Measurements from ENCODE around the gene CUX1. TPM values are rescaled to one million over a fixed set of nuclear protein-coding genes. Genes with fewer than 3 reads are reported as not detected.
"Not testable (repeated sequence)": the region's sequence is repeated elsewhere in the genome, so short reads cannot be mapped to it uniquely, and the experiment has no call there.

Gene CUX1
- total RNA-seq, 2 experiments from 2014 or later, result 21.1 to 22.4 TPM

DNA sequence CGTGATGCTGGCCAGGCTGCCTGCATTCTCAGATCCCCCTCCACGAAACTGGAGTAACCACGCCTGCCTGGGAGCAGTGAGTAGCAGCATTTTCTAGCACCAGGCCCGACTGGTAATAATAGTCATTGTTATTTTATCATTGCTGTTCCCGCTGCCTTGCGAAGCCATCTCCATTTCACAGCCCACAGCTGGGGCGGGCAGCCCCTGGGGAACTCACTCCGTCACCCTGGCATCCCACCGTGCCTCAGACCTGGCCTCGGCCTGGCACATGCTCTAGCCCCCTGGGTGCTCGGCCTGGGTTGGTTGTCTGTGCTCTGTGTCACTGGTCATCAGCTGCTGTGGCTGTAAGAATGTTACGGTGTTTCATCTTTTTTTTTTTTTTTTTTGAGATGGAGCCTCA lies 411.5 kb downstream of the CUX1 start:
- POLR2A ChIA-PET, result no interaction called here
- DNase-seq, result no peak
- H3K4me3 Mint-ChIP-seq, result no peak overlapping the region
- no peak overlapping the region for H3K27ac Mint-ChIP-seq
- H3K4me1 Mint-ChIP-seq, result no peaks in the 10 kb centered on the region
- CTCF ChIA-PET, result no interaction called here
- H3K36me3 Mint-ChIP-seq (ENCODE audit: low read depth), result no peaks in the 10 kb centered on the region
- H3K27me3 Mint-ChIP-seq, result no peaks in the 10 kb centered on the region
- H3K9me3 Mint-ChIP-seq, result no peaks in the 10 kb centered on the region

DNA sequence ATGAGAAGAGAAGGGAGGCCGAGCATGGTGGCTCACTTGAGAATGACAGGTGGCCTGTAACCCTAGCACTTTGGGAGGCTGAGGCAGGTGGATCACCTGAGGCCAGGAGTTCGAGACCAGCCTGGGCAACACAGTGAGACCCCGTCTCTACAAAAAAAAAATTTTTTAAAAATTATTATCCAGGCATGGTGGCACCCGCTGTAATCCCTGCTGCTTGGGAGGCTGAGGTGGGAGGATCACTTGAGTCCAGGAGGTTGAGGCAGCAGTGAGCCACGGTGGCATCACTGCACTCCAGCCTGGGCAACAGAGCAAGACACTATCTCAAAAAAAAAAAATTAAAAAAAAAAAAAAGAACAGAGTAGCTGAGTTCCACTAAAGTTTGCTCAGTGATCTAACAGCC lies 412.7 kb downstream of the CUX1 start:
- DNase-seq; H3K9me3 Mint-ChIP-seq; H3K27ac Mint-ChIP-seq; H3K36me3 Mint-ChIP-seq (ENCODE audit: low read depth); H3K4me1 Mint-ChIP-seq; POLR2A ChIA-PET; H3K27me3 Mint-ChIP-seq; H3K4me3 Mint-ChIP-seq: not testable (repeated sequence)
- CTCF ChIA-PET, result interaction anchor here (0.7 kb wide), 1 partner anchor 22 kb away, joined by 4 read pairs; no protein-coding TSS in a partner anchor

DNA sequence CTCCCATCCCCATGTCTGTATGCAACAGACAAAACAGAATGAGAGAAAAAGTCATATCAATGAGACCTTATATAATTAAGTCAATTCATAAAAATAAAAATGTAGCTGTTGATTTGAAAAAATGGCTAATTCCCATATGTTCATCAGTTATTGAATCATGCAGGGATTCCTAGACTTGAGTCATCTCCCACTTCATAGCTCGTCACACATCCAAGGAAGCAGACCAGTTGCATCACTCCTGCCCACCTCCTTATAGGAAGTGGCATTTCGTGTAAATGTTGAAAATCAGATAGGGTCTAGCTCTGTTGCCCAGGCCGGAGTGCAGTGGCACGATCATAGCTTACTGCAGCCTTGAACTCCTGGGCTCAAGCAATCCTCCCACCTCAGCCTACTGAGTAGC lies 413.2 kb downstream of the CUX1 start:
- Mint-ChIP-seq H3K27me3 (no peaks in the 10 kb centered on the region), H3K4me1 (no peaks in the 10 kb centered on the region), H3K9me3 (no peaks in the 10 kb centered on the region), H3K36me3 (ENCODE audit: low read depth) (no peaks in the 10 kb centered on the region), H3K4me3 (no peak overlapping the region), H3K27ac (no peak overlapping the region)
- DNase-seq, result no peak
- ChIA-PET CTCF (interaction anchor here (0.7 to 1.5 kb wide), 2 partner anchors 11 to 22 kb away, joined by 4 to 5 read pairs; no protein-coding TSS in a partner anchor), POLR2A (no interaction called here)

DNA sequence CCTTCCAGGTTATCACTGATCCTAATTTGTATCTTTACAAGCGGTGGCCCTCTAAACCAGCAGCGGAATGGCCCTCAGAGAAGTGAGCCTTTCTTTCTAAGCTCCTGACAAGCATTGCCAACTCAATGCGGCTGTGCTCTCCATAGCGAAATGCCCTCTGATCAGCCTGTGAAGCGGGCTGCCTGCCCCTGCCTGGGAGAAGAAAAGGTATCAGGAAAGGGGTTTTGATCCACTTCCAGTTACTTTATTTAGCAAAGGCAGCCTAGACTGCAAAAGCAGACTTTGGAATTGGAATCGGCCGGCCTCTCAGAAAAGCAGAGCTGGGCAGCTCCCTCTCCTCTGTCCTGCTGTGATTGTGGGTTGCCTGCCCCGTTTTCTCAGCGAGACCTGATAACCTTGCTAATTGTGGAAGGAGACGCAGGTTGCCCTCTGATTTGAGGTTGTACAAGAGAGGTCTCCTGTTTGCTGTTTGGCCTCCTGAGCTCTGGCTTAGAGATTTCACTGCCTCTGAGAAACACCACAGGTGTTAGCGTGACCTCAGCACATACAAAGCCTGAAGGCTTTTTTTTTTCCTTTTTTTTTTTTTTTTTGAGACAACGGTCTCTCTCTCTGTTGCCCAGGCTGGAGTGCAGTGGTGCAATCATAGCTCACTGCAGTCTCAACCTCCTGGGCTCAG lies 415.3 kb downstream of the CUX1 start:
- DNase-seq, result no peak
- Mint-ChIP-seq H3K4me1 (no peaks in the 10 kb centered on the region), H3K9me3 (no peaks in the 10 kb centered on the region), H3K4me3 (no peak overlapping the region), H3K27me3 (no peaks in the 10 kb centered on the region), H3K27ac (no peak overlapping the region), H3K36me3 (ENCODE audit: low read depth) (no peaks in the 10 kb centered on the region)
- ChIA-PET POLR2A (no interaction called here), CTCF (interaction anchor here (0.7 kb wide), 2 partner anchors 414 to 689 kb away, joined by 4 read pairs; no protein-coding TSS in a partner anchor)

DNA sequence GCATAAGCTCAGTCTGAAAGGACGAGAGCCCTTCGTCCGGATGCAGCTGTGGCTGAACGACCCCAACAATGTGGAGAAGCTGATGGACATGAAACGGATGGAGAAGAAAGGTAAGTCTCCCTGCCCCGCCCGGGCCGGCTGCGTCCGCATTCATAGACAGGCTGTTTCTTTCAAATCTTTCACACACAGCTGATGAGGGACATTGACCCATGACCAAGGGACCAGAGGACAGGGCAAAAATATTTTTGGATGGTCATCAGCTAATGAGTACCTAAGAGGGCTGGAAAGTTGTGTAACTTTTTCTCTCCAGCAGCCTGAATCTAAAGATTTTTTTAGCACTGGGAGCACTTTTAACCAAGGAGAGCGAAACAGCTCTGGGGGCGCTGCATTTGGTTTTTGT lies 416.7 kb downstream of the CUX1 start:
- no peak for DNase-seq
- Mint-ChIP-seq H3K4me3 (no peak overlapping the region), H3K4me1 (no peaks in the 10 kb centered on the region), H3K27ac (no peak overlapping the region), H3K27me3 (no peaks in the 10 kb centered on the region), H3K36me3 (ENCODE audit: low read depth) (no peaks in the 10 kb centered on the region), H3K9me3 (no peaks in the 10 kb centered on the region)
- ChIA-PET POLR2A (no interaction called here), CTCF (no interaction called here)

DNA sequence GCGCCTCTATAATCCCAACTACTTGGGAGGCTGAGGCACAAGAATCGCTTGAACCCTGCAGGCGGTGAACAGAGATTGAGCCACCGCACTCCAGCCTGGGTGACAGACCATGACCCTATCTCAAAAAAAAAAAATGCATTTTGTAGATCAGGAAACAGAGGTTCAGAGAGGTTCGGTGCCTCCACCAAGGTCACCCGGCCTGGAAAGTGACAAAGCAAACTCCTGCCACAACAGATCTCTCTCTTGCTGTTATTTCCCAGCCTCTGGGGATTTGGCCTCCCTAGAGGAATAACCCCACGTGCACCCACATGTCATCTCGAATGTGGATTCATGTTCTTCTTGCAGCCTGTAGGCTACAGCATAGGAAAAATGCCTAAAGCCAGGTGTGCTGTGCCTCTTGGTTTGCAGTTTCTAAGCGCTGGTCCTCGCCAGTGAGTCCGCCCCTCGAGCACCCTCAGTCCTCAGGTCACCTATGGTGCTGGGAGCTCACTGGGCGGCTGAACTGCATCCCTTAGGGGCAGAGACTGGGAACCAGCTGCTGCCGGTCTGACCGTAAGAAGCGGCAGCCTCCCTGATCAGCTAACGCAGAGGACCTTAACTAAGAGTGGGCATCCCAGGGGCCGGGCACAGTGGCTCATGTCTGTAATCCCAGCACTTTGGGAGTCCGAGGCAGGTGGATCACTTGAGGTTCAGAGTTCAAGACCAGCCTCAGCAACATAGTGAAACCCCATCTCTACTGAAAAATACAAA lies 417.6 kb downstream of the CUX1 start:
- ChIA-PET POLR2A (no interaction called here), CTCF (no interaction called here)
- Mint-ChIP-seq H3K9me3 (no peaks in the 10 kb centered on the region), H3K4me3 (no peak overlapping the region), H3K27ac (no peak overlapping the region), H3K27me3 (no peaks in the 10 kb centered on the region), H3K36me3 (ENCODE audit: low read depth) (no peaks in the 10 kb centered on the region), H3K4me1 (no peaks in the 10 kb centered on the region)
- no peak for DNase-seq

DNA sequence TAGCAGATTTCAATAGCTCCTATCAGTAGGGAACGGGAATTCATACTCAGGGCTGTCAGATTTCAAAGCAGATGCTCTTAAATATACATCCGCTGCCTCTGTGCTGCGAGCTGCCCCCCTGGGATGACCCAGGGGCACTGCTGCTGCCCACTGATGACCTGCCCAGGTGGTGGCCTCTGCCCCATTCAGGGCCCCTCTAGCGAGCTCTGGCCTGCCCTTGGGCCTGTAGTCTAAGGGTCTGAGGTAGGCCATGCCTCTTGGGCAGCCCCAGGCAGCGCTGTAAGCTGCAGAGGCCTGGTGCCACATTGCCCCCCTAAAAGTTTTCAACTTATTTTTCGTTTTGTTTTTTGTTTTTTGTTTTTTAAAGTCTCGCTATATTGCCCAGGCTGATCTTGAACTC lies 418.7 kb downstream of the CUX1 start:
- H3K27me3 Mint-ChIP-seq, result no peaks in the 10 kb centered on the region
- H3K4me1 Mint-ChIP-seq, result no peaks in the 10 kb centered on the region
- H3K27ac Mint-ChIP-seq, result no peak overlapping the region
- ChIA-PET CTCF (interaction anchor here (0.5 to 1.6 kb wide), 4 partner anchors 195 to 778 kb away, joined by 3 to 6 read pairs (median 4); no protein-coding TSS in a partner anchor), POLR2A (no interaction called here)
- H3K4me3 Mint-ChIP-seq, result no peak overlapping the region
- no peak for DNase-seq
- H3K36me3 Mint-ChIP-seq (ENCODE audit: low read depth), result no peaks in the 10 kb centered on the region
- H3K9me3 Mint-ChIP-seq, result no peaks in the 10 kb centered on the region

DNA sequence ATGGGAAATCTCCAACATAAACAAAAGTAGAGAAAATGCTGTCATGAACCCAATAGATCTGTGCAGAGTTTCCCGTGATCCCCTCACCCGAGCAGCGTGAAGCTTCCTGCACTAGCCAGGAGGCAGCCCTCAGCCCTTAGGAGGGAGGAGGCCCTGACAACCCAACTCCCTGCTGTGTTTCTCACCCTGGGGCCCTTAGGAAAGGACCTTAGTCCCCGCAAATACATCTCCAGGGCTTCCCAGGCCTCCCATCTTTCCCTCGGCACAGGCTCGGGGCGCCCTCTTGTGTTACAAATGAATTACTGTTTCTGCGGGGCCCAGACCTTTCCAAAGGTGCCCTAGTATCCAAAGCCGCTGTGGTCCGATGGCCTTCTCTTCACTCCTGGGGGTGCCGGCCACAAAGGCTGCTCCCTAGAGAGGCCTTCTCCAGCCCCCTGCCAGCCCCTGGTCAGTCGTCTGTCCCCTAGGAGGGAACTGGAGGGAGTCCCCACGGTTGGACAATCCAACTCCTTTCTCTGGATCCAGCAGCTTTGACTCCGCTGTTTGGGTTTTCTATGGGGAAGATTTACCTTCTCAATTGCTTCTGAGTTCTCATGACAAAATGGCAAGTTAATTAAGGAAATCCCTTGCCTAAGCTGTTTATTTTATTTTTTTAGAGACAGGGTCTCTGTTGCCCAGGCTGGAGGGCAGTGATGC lies 419.3 kb downstream of the CUX1 start:
- H3K4me3 Mint-ChIP-seq, result no peak overlapping the region
- no peaks in the 10 kb centered on the region for H3K9me3 Mint-ChIP-seq
- H3K4me1 Mint-ChIP-seq, result no peaks in the 10 kb centered on the region
- H3K27ac Mint-ChIP-seq, result no peak overlapping the region
- DNase-seq, result peak; percentile 54
- H3K36me3 Mint-ChIP-seq (ENCODE audit: low read depth), result no peaks in the 10 kb centered on the region
- CTCF ChIA-PET, result interaction anchor here (0.5 to 1.6 kb wide), 6 partner anchors 46 to 779 kb away, joined by 3 to 6 read pairs (median 3); no protein-coding TSS in a partner anchor
- H3K27me3 Mint-ChIP-seq, result no peaks in the 10 kb centered on the region
- POLR2A ChIA-PET, result no interaction called here

DNA sequence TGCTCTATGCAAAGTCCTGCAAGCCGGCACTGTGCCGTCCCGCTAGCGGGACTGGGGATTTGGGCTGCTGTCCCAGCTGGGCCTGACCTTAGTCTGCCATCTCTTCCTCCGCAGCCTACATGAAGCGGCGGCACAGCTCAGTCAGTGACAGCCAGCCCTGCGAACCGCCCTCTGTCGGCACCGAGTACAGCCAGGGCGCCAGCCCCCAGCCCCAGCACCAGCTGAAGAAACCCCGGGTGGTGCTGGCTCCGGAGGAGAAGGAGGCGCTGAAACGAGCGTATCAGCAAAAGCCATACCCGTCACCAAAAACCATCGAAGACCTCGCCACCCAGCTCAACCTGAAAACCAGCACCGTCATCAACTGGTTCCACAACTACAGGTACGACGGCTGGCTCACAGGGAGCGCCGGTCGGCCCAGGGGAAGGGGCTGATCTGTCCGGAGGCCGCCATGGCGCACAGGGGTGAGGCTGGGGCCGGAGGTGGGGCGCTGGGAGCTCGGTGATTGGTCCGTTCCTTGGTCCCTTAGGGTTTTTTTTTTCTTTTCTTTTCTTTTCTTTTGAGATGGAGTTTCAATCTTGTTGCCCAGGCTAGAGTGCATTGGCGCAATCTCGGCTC lies 421.9 kb downstream of the CUX1 start:
- Mint-ChIP-seq H3K4me3 (no peak overlapping the region), H3K4me1 (no peaks in the 10 kb centered on the region), H3K27ac (no peak overlapping the region), H3K9me3 (no peaks in the 10 kb centered on the region), H3K36me3 (ENCODE audit: low read depth) (no peaks in the 10 kb centered on the region), H3K27me3 (no peaks in the 10 kb centered on the region)
- no peak for DNase-seq
- ChIA-PET CTCF (interaction anchor here (0.5 kb wide), 1 partner anchor 551 kb away, joined by 3 read pairs; no protein-coding TSS in a partner anchor), POLR2A (no interaction called here)

DNA sequence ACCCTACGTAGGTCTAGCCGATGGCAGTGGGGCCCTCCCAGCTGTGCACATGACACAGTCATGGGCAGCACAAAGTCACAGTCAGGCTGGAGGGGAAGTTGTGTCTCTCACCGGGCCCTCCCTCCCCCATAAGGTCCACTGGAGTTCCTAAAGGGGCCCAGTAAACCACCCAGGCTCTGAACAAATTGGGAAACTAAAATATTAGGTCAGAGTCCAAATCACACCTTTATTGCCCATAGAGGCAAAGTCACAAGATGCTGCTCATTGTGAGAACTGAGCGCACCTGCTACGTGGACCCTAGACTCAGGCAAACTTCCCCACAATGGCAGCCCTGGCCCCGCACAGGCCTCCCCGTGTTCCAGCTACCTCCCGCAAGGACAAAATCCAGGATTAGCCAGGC lies 424.0 kb downstream of the CUX1 start:
- no peaks in the 10 kb centered on the region for H3K27me3 Mint-ChIP-seq
- ChIA-PET POLR2A (no interaction called here), CTCF (interaction anchor here (1.7 kb wide), 1 partner anchor 10 kb away, joined by 5 read pairs; no protein-coding TSS in a partner anchor)
- no peak overlapping the region for H3K27ac Mint-ChIP-seq
- no peak overlapping the region for H3K4me3 Mint-ChIP-seq
- H3K9me3 Mint-ChIP-seq, result no peaks in the 10 kb centered on the region
- H3K36me3 Mint-ChIP-seq (ENCODE audit: low read depth), result no peaks in the 10 kb centered on the region
- H3K4me1 Mint-ChIP-seq, result no peaks in the 10 kb centered on the region
- no peak for DNase-seq

DNA sequence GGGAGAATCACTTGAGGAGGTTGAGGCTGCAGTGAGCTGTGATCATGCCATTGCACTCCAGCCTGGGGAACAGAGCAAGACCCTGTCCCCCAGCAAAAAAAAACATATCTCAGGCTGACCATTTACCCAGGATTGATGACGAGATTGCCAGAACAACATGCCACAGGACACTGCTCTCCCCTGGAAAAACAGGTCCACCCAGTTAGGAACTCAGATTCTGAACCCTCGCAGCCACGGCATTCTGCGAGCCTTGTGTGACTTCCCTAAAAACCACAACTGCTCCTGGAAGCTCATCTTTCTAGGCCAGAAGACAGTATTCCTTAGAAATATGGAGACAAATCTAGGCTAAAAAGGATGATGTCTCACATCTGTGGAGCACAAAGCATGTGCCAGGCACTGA lies 427.2 kb downstream of the CUX1 start:
- POLR2A ChIA-PET, result no interaction called here
- Mint-ChIP-seq H3K27ac (no peak overlapping the region), H3K36me3 (ENCODE audit: low read depth) (no peaks in the 10 kb centered on the region), H3K27me3 (no peaks in the 10 kb centered on the region), H3K4me1 (no peaks in the 10 kb centered on the region), H3K4me3 (no peak overlapping the region), H3K9me3 (no peaks in the 10 kb centered on the region)
- DNase-seq, result no peak
- CTCF ChIA-PET, result no interaction called here

DNA sequence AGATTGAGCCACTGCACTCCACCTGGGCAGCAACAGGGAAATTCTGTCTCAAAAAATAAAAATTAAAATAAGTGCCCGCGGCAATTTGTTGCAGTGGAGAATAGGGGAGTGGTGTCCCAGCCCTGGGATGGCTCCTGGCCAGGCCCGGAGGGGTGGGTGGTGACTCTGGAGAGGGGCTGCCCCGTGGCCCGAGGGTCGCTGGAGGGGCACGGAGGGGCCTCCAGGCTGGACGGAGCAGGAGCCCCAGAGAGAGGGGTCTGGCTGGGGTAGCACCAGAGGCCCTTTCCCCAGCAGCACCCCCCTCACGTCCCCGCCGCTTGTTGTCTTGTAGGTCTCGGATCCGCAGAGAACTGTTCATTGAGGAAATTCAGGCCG lies 430.6 kb downstream of the CUX1 start:
- Mint-ChIP-seq H3K27ac (no peak overlapping the region), H3K9me3 (no peaks in the 10 kb centered on the region), H3K4me1 (no peaks in the 10 kb centered on the region), H3K4me3 (no peak overlapping the region), H3K27me3 (no peaks in the 10 kb centered on the region), H3K36me3 (ENCODE audit: low read depth) (no peaks in the 10 kb centered on the region)
- ChIA-PET CTCF (no interaction called here), POLR2A (no interaction called here)
- DNase-seq, result no peak
